Hepatic stellate cell (primary cell): ENCODE results near the gene BCR.

Experiments
- DNase-seq: peaks from one replicate; pipeline ENCODE4 v3.0.0; 2011; ENCODE audit warnings: low spot score

The BCR gene

DNA sequence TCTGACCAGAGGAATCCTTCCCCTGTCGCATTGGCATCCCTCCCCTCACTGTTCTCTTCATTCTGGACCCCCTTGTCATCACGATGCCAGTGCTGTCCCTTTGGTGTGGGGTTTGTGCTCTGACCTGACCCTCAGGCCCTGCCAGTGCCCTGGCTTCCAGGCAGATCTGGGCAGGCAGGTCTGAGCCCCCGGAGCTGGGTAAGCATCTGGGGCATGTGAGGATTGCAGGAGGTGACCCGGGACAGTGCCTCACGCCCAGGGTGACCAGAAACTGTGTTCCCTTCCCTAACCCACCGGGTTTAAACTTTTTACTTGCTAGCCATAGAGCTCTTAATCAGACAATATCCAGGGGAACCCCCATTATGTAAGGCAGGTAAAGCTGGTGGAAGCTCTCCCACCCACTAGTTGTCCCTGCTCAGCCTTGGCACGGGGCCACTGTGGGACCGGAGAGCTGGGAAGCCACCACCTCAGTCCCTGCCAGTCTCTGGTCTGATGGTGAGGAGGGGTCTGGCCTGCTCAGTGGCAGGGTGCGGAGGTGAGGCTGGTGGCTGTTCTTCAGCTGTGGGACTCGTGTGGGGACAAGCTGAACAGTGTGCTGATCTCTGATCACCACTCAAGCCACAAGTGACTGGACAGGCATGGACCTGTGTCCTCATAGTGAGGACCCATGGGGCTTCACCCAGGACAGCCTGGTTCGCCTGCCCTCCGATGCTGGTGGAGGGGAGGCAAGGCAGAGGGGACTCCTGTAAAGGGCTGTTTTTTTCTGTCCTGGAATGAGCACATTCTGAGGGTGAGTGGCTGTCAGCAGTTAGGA is 38.0 kb downstream of the BCR start:
- no peak for DNase-seq

DNA sequence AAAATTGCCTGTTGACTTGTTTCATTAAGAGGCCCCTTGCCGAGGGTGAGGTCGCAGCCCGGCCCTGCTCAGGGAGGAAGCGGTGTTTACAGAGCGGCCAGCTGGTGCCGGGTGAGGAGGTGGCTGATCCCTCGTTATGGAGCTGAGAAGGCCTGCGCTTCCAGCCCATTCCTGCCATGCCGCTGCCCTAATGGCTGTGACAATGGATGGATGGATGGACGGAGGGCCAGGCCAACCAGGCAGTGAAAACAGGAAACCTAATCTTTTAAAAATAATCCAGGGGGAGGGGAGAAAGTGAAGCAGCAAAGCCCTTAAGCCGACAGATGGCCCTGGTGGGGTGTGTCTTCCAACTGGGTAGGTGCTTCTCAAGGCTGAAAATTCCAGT is 38.5 kb downstream of the BCR start:
- no peak for DNase-seq

- DNase-seq, result no peak
These were observed 39.0 kb downstream of the BCR start for GRCh38 chr22:23219317-23219716.

GRCh38 chr22:23219822-23220484 is 39.6 kb downstream of the BCR start:
- DNase-seq, result no peak

DNA sequence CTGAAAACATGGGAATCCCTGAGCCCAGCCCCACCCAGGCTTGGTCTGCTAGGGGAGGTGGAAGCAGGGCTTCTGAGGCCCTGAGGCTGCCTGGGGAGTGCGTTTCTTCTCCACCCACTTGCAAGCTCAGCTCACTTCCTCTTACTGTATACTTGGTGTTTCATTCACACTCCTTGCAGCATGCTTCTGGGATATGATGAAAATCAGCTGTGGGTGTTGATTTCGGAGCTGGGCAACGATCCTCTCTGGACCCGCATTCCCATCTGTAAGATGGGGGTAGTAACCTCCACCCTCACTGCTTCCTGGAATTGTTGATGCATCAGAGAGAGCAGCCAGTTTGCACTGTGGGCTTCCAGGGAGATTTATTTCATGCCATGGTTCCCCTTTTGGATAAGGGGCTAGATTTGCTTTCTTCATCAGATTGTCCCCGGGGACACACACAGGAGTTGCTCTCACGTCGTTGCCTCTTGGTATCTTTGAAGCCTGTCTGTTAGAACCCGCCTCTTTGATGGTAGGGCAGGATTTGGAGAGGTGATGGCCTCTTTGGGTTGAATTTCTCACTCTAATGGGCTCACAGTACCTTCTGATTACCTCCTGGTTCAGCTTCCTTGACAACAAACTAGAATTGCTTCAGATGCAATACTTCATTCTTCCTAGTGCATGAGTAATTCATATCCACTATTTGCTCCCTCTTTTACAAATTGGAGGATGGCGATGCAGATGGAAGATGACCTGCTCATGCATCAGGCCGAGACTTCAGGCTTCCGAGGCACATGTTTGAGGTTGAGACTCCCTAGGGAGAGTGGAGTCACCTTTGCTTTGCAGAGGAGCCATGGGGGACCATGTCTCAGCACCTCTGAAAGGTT is 40.4 kb downstream of the BCR start:
- no peak for DNase-seq

DNA sequence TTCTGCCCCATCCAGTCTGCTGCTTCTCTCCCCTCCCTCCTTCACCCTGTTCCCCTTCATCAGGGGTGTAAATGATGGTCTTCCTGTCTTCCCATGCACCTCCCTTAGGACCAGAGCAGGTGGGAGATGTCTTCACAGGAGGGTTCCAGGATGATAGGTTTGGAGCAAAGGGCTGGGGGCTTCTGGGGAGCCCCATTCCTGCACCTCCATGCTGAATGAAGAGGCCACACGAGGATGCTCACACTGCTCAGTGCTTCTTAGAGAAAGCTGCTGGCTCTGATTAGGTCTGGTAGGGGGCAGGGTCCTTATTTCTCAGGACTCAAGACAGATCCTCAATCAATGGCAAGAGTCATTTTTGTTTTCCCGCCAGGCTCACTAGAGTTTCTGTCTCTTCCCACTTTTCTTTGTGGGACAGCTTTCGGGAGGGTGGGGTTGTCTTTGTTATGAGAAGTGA is 41.1 kb downstream of the BCR start:
- DNase-seq, result no peak

DNA sequence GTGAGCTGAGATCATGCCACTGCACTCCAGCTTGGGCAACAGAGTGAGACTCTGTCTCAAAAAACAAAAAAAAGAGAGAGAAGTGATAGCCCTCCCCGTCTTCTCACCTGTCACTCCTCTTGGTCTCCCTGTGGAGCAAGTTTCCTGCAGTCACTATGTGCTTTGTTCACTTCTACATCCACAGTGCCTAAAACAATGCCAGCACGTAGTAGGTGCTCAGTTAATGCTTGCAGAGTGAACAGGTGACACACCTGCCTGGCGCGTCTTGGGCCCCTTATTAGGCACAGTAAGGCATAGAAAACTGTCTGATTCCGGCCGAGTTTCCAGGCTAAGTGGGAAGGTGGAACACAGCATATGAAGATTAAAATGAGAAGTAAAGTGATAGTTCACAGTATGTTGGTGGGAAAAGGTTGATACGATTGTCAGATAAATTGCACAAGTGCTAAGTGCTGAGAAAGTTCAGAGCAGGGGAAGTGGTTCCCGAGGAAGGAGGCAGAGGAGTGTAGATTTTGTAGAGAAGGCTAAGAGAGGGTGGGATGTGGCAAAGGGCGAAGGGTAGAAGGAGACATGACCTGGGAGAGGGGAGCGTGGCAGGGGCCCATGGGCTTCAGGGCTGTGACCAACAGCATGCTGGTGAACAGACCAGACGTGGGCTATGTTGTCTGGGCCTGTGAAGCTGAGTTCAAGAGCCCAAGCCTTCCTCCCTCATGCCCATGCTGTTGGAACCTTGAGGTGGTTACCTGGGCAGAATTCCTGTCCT is 41.9 kb downstream of the BCR start:
- no peak for DNase-seq

- DNase-seq, result no peak
These were observed 42.7 kb downstream of the BCR start for GRCh38 chr22:23222793-23223568.

DNA sequence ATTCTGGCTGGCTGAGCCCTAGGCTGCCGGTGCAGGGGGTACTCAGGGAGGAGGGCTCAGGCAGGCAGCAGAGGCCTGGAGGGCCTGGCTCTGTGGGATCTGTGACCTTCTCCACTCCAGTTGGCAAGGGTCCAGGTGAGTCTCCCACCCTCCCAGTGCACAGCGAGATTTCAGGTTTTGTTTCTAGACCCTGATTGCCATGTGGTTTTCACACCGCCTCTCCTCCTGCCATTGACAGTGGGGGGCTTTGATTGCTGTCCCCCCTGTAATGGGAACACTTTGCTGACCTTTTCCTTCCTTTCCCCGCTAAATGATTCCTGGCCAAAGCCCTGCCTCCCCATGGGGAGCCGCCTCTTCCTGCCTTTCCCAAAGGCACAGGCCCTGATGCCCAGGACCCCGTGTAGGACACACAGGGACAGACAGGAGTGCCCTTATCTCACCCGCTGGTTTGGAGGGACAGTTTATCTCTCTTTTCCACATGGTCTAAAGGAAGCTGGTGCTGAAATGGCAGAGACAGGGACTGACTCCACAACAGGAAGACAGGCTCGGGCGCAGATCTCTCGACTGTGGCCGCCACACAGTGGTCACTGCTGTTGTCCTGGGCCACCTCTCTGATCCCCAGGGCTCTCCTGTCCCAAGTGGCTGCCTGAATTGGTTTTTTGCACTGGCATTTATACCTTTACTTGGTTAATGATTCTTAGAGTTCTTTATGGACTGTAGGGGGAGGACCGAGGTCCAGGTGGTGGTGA is 43.4 kb downstream of the BCR start:
- no peak for DNase-seq

GRCh38 chr22:23224846-23225245 is 44.5 kb downstream of the BCR start:
- no peak for DNase-seq

DNA sequence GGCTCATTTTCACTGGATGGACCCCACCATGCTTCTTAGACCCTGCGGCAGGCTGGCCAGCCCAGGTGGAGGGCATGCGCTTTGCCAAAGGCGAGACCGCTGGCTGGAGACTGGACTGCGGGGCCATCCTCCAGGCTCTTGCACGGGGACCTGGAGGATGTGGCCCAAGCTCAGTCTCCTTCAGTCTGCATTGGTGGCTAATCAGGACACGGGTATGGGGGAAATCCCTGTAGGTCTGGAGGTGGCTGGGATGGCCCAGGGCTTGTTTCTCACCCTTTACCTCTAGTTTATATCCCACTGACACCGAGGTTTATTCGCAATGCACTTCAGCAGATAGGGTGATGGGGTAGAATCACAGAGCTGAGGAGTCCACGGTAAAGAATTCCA is 45.0 kb downstream of the BCR start:
- no peak for DNase-seq

GRCh38 chr22:23225724-23226496 is 45.6 kb downstream of the BCR start:
- no peak for DNase-seq

DNA sequence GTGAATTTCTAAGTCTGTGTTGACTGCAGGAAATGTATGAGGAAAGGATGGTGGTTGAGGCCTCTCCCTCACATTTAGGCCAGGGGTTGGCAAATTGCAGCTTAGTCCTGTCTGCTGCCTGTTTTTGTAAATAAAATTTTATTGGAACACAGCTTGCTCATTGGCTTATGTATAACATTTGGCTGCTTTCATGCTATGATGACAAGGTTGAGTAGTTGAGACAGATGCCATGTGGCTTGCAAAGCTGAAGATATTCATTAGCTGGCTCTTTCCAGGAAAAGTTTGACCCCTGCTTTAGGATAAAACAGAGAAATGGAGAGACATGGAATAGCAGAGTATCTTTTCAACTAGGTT is 46.2 kb downstream of the BCR start:
- DNase-seq, result no peak

- no peak for DNase-seq
These were observed 47.1 kb downstream of the BCR start for GRCh38 chr22:23227380-23227779.

DNA sequence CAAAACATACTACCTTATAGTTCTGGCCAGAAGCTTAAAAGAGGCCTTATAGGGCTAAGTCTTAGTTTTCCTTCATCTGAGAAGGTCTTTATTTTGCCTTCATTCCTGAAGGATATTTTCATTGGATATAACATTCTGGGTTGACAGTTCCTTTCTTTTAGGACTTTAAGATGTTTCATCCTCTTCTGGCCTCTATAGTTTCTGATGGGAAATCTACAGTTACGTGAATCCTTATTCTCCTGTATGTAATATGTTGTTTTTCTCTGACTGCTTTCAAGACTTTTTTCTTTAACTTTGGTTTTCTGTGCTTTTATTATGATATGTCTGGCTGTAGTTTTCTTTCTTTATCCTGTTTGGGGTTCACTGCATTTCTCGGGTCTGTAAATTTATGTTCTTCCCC is 48.2 kb downstream of the BCR start:
- no peak for DNase-seq

DNA sequence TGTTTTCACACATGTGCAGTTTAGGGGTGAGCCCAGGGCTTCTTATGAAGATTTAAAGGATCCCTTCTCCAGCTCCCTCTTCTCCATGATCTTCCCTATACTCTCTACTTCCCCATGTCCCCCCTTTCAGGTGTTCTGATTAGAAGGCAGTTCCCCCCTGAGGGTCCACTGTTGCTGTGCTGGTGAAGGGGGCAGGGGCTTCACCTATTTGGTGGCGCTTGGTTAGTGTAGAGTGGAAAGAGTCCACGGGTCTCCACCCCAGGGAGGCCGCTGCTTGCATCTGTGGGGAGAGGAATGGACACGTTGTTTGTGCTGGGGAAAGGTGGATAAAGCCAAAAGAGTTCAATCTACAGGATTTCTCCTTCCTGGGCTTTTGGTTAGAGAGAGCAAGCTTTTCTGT is 49.3 kb downstream of the BCR start:
- DNase-seq, result no peak

DNA sequence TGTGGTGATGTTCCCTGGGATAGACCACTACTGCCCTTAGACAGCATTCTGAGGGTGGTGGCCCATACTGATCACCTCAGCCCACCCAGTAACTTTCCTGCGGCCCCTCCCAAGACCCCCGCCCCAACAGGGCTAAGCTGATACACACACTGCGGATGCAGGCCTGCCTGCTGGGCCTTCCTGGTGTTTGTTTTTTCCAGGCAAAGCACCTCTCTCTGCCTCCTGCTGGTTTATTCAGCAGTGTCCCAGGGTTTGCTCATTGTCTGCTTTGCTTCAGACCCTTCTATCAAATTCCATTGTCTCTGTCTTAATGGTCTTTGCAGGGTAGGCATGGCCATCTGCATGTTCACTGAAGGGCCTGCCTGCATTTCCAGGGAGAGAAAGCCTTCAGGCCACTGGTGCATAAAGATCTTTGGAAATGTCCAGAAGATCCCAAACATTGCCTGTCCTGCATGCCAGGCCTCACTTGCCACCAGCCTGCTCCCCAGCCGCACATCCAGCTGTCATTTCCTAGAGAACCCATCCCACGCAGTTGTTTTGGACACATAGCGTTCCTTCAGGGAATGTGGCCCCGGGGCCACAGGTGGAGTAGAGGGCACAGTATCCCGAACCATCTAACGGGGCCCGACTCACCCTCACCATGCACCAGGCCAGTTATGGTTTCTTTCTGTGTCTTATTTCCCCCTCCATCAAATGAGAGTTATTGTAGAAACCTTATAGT is 50.2 kb downstream of the BCR start:
- no peak for DNase-seq

DNA sequence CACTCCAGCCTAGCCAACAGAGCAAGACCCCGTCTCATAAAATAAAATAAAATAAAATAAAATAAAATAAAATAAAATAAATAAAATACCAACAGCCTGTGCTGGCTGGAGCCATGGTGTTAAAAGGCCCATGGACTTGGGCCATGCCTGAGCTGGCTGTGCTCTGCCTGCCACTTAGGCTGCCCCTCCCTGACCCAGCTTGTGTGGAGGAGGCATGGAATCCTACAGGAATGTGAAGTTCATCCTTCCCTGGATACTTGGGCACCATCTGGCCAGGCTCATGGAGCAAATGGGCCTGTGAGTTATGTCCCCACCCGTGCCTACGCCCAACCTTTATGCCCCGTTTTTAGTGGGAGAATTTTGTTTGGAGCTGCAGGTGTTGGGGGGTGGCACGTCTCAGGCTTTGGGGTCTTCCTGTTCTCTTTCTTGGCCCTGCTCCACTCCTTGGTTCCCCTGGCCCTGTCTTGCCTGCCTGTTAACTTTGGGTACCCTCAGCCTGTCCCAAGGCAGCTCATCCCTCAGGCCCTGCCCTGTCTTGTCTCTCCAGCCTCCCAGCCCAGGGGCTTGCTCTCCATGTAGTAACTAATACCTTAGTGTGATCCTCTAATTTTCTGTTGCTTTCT is 51.3 kb downstream of the BCR start:
- no peak for DNase-seq
